ENCODE measurements around the gene APOBEC2.

DNA sequence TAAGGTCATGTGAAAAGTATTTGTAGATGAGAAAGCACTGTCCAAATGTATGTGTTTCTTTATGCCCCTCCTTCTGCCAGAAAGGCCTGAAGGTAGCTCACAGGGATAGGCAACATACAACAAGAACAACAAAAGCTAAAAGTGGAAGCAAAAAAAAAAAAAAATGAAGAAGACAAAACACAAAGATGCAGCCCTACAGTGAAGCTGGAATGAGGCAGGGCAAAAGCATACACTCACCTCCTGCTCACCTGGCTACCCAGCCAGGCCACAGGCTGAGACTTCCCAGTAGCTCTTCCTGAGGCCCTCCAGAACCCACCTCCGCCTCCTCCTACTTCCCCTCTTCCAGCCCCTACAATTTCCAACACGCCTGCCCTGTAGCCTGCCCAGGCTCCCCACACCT lies 16.4 kb upstream of the APOBEC2 start:
- TF ChIP-seq CREM (IDR thresholded peaks at IDR 0.05): no peak
- TF ChIP-seq CREM (CRISPR knock-in tag; IDR thresholded peaks at IDR 0.05): no peak
- TF ChIP-seq POLR2A (IDR thresholded peaks at IDR 0.05; ENCODE audit: insufficient read depth in 1 of 2, low read depth in 2 of 2, low read length in 2 of 2): no peak
